HEK293 (cell line): ENCODE data around the gene INO80E.

Experiments
- GFI1B ChIP-seq: fragments of 450-650 bp; formaldehyde crosslinking; IDR thresholded peaks from 2 replicates; pipeline ENCODE4 v1.5.1; 2016; ENCODE audit warnings: missing biosample characterization, missing genetic modification characterization
- GLIS1 ChIP-seq: fragments of 450-650 bp; formaldehyde crosslinking; IDR thresholded peaks from 2 replicates; pipeline ENCODE4 v1.5.1; 2016; ENCODE audit warnings: missing biosample characterization, missing genetic modification characterization
- HIC1 ChIP-seq: fragments of 450-650 bp; formaldehyde crosslinking; IDR thresholded peaks from 2 replicates; pipeline ENCODE4 v1.5.1; 2016; ENCODE audit warnings: missing biosample characterization, missing genetic modification characterization
- KLF9 ChIP-seq: fragments of 450-650 bp; formaldehyde crosslinking; IDR thresholded peaks from 2 replicates; pipeline ENCODE4 v1.5.1; 2016; ENCODE audit warnings: missing biosample characterization, missing genetic modification characterization, low read depth
- MEIS1 ChIP-seq: sonication (generic); formaldehyde crosslinking; IDR thresholded peaks from 2 replicates; pipeline ENCODE4 v1.8.1; 2022; ENCODE audit warnings: missing genetic modification reagents, mild to moderate bottlenecking, borderline replicate concordance
- PRDM1 ChIP-seq: fragments of 450-650 bp; formaldehyde crosslinking; IDR thresholded peaks from 2 replicates; pipeline ENCODE4; 2016; ENCODE audit warnings: missing biosample characterization, missing genetic modification characterization
- SP7 ChIP-seq: fragments of 450-650 bp; formaldehyde crosslinking; IDR thresholded peaks from 2 replicates; pipeline ENCODE4 v1.5.1; 2016; ENCODE audit warnings: missing biosample characterization, missing genetic modification characterization
- ZFP3 ChIP-seq: fragments of 450-650 bp; formaldehyde crosslinking; IDR thresholded peaks from 2 replicates; pipeline ENCODE4 v1.5.1; 2016; ENCODE audit warnings: low read depth, missing biosample characterization, missing genetic modification characterization
- ZNF146 ChIP-seq: fragments of 450-650 bp; formaldehyde crosslinking; IDR thresholded peaks from 2 replicates; pipeline ENCODE4 v1.5.1; 2016; ENCODE audit warnings: missing biosample characterization, missing genetic modification characterization
- ZNF155 ChIP-seq: fragments of 450-650 bp; formaldehyde crosslinking; IDR thresholded peaks from 2 replicates; pipeline ENCODE4 v1.5.1; 2016; ENCODE audit warnings: missing biosample characterization, missing genetic modification characterization
- ZNF169 ChIP-seq: fragments of 450-650 bp; formaldehyde crosslinking; IDR thresholded peaks from 2 replicates; pipeline ENCODE4 v1.5.1; 2016; ENCODE audit warnings: missing biosample characterization, missing genetic modification characterization
- ZNF175 ChIP-seq: fragments of 450-650 bp; formaldehyde crosslinking; IDR thresholded peaks from 2 replicates; pipeline ENCODE4 v1.5.1; 2016; ENCODE audit warnings: missing biosample characterization, missing genetic modification characterization
- ZNF19 ChIP-seq: fragments of 450-650 bp; formaldehyde crosslinking; IDR thresholded peaks from 2 replicates; pipeline ENCODE4; 2016; ENCODE audit warnings: missing biosample characterization, missing genetic modification characterization, low read depth
- ZNF239 ChIP-seq: fragments of 450-650 bp; formaldehyde crosslinking; IDR thresholded peaks from 2 replicates; pipeline ENCODE4 v1.5.1; 2016; ENCODE audit warnings: missing biosample characterization, missing genetic modification characterization
- ZNF302 ChIP-seq: fragments of 450-650 bp; formaldehyde crosslinking; IDR thresholded peaks from 2 replicates; pipeline ENCODE4 v1.5.1; 2016; ENCODE audit warnings: missing biosample characterization, missing genetic modification characterization, low read depth
- ZNF366 ChIP-seq: fragments of 450-650 bp; formaldehyde crosslinking; conservative IDR thresholded peaks from 2 replicates; pipeline ENCODE4 v1.5.1; 2016; ENCODE audit warnings: missing biosample characterization, missing genetic modification characterization
- ZNF473 ChIP-seq: fragments of 450-650 bp; formaldehyde crosslinking; IDR thresholded peaks from 2 replicates; pipeline ENCODE4 v1.5.1; 2017; ENCODE audit warnings: missing biosample characterization, missing genetic modification characterization
- ZNF510 ChIP-seq: fragments of 450-650 bp; formaldehyde crosslinking; IDR thresholded peaks from 2 replicates; pipeline ENCODE4 v1.5.1; 2018; ENCODE audit warnings: mild to moderate bottlenecking, missing genetic modification characterization, missing biosample characterization; ENCODE audit not compliant: insufficient replicate concordance
- ZNF555 ChIP-seq: fragments of 450-650 bp; formaldehyde crosslinking; conservative IDR thresholded peaks from 2 replicates; pipeline ENCODE4 v1.5.1; 2017; ENCODE audit warnings: missing biosample characterization, mild to moderate bottlenecking, missing genetic modification characterization, inconsistent platforms
- ZNF571 ChIP-seq: fragments of 450-650 bp; formaldehyde crosslinking; IDR thresholded peaks from 2 replicates; pipeline ENCODE4 v1.5.0; 2017; ENCODE audit warnings: missing biosample characterization, missing genetic modification characterization
- ZNF626 ChIP-seq: fragments of 450-650 bp; sonication (Bioruptor Pico); formaldehyde crosslinking; IDR thresholded peaks from 2 replicates; pipeline ENCODE4 v1.5.1; 2018; ENCODE audit warnings: missing biosample characterization, missing genetic modification characterization, inconsistent platforms
- ZNF629 ChIP-seq: fragments of 450-650 bp; formaldehyde crosslinking; IDR thresholded peaks from 2 replicates; pipeline ENCODE4 v1.5.1; 2017; ENCODE audit warnings: missing biosample characterization, missing genetic modification characterization
- ZNF776 ChIP-seq: fragments of 450-650 bp; formaldehyde crosslinking; IDR thresholded peaks from 2 replicates; pipeline ENCODE4 v1.5.0; 2017; ENCODE audit warnings: missing biosample characterization, missing genetic modification characterization, borderline replicate concordance
- ZNF785 ChIP-seq: fragments of 450-650 bp; formaldehyde crosslinking; IDR thresholded peaks from 2 replicates; pipeline ENCODE4 v1.5.1; 2016; ENCODE audit warnings: missing biosample characterization, missing genetic modification characterization
- ZNF792 ChIP-seq: fragments of 450-650 bp; formaldehyde crosslinking; IDR thresholded peaks from 2 replicates; pipeline ENCODE4 v1.5.1; 2016; ENCODE audit warnings: missing biosample characterization, missing genetic modification characterization
- ZNF837 ChIP-seq: fragments of 450-650 bp; formaldehyde crosslinking; IDR thresholded peaks from 2 replicates; pipeline ENCODE4 v1.5.1; 2016; ENCODE audit warnings: missing biosample characterization, missing genetic modification characterization
- ZNF843 ChIP-seq: fragments of 450-650 bp; formaldehyde crosslinking; IDR thresholded peaks from 2 replicates; pipeline ENCODE4 v1.5.1; 2016; ENCODE audit warnings: missing biosample characterization, missing genetic modification characterization
- TF ChIP-seq, protein P1 (sequence below): fragments of 450-650 bp; formaldehyde crosslinking; IDR thresholded peaks from 2 replicates; pipeline ENCODE4 v1.5.1; 2016; ENCODE audit warnings: missing biosample characterization, missing genetic modification characterization
- TF ChIP-seq, protein P2 (sequence below): fragments of 450-650 bp; formaldehyde crosslinking; IDR thresholded peaks from 2 replicates; pipeline ENCODE4 v1.5.1; 2017; ENCODE audit warnings: missing biosample characterization, missing genetic modification characterization
- TF ChIP-seq, protein P3 (sequence below): fragments of 450-650 bp; formaldehyde crosslinking; IDR thresholded peaks from 2 replicates; pipeline ENCODE4 v1.5.1; 2016; ENCODE audit warnings: missing biosample characterization, missing genetic modification characterization, borderline replicate concordance
- TF ChIP-seq, protein P4 (sequence below): fragments of 450-650 bp; formaldehyde crosslinking; IDR thresholded peaks from 2 replicates; pipeline ENCODE4 v1.5.1; 2016; ENCODE audit warnings: missing biosample characterization, missing genetic modification characterization

The INO80E gene

DNA sequence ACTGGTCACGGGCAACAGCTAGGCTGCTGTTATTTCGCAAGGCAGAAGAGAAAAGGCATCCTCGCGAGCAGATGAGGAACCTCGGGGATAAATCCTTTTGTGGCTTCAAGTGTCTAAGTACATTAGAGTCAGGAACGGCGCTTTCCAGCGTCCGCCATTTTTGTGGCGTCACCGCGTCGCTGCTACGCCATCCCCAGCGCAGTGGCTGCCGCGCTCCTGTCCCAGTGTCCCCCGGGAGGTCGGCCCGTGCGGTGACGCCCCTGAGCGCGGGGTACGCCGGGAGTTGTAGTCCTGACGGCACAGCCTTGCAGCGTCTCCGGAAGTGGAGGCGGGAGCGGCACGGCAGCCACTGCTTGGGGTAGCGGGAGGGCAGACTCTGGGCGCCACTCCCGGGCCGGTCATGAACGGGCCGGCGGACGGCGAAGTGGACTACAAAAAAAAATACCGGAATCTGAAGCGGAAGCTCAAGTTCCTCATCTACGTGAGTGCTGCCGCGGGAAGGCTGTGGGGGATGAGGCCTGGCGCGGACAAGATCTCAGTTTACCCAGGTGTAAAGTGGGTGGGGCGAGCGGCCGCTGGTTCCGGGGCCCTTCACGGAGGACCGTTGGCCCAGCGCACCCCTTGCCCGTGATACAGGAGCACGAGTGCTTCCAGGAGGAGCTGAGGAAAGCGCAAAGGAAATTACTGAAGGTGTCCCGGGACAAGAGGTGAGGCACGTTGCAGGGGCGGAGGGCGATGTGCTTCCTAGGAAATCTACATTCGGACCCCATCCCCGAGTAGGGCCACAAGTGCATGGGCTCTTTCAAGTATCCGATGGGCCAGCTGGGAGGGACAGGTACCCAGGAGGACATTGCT, at the start of gene INO80E (continued):
- TF ChIP-seq ZNF302 (tag by site-specific recombination) (no peak), ZNF837 (tag by site-specific recombination) (no peak), ZNF843 (tag by site-specific recombination) (peak; percentile 27; the same call in 1 of the 2 replicates), ZNF792 (tag by site-specific recombination) (0 out of 2 replicates have a peak, but pooled peaks have one; percentile 41), MEIS1 (CRISPR knock-in tag) (no peak), HIC1 (tag by site-specific recombination) (peak; percentile 50; the same call in 1 of the 2 replicates), ZNF19 (tag by site-specific recombination) (no peak; the same call in 1 of the 2 replicates), GFI1B (tag by site-specific recombination) (no peak), ZNF785 (tag by site-specific recombination) (no peak), ZNF366 (tag by site-specific recombination) (no peak), KLF9 (peak; percentile 78), ZNF629 (peak; percentile 99), ZNF776 (tag by site-specific recombination) (no peak), ZNF239 (tag by site-specific recombination) (no peak), SP7 (tag by site-specific recombination) (no peak; the same call in none of the 2 replicates), ZNF626 (tag by site-specific recombination) (no peak), ZNF555 (tag by site-specific recombination) (no peak), PRDM1 (no peak), ZNF175 (tag by site-specific recombination) (no peak), ZNF510 (tag by site-specific recombination) (no peak), ZNF169 (tag by site-specific recombination) (no peak), GLIS1 (peak; percentile 95), ZNF146 (tag by site-specific recombination) (no peak; the same call in none of the 2 replicates), ZNF571 (tag by site-specific recombination) (no peak), ZNF473 (no peak), ZNF155 (tag by site-specific recombination) (no peak), ZFP3 (tag by site-specific recombination) (no peak)
- TF ChIP-seq, protein P1, sequence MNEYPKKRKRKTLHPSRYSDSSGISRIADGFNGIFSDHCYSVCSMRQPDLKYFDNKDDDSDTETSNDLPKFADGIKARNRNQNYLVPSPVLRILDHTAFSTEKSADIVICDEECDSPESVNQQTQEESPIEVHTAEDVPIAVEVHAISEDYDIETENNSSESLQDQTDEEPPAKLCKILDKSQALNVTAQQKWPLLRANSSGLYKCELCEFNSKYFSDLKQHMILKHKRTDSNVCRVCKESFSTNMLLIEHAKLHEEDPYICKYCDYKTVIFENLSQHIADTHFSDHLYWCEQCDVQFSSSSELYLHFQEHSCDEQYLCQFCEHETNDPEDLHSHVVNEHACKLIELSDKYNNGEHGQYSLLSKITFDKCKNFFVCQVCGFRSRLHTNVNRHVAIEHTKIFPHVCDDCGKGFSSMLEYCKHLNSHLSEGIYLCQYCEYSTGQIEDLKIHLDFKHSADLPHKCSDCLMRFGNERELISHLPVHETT (tag by site-specific recombination): peak; percentile 77; the same call in 1 of the 2 replicates
- TF ChIP-seq, protein P2, sequence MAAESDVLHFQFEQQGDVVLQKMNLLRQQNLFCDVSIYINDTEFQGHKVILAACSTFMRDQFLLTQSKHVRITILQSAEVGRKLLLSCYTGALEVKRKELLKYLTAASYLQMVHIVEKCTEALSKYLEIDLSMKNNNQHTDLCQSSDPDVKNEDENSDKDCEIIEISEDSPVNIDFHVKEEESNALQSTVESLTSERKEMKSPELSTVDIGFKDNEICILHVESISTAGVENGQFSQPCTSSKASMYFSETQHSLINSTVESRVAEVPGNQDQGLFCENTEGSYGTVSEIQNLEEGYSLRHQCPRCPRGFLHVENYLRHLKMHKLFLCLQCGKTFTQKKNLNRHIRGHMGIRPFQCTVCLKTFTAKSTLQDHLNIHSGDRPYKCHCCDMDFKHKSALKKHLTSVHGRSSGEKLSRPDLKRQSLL (tag by site-specific recombination): no peak
- TF ChIP-seq, protein P3, sequence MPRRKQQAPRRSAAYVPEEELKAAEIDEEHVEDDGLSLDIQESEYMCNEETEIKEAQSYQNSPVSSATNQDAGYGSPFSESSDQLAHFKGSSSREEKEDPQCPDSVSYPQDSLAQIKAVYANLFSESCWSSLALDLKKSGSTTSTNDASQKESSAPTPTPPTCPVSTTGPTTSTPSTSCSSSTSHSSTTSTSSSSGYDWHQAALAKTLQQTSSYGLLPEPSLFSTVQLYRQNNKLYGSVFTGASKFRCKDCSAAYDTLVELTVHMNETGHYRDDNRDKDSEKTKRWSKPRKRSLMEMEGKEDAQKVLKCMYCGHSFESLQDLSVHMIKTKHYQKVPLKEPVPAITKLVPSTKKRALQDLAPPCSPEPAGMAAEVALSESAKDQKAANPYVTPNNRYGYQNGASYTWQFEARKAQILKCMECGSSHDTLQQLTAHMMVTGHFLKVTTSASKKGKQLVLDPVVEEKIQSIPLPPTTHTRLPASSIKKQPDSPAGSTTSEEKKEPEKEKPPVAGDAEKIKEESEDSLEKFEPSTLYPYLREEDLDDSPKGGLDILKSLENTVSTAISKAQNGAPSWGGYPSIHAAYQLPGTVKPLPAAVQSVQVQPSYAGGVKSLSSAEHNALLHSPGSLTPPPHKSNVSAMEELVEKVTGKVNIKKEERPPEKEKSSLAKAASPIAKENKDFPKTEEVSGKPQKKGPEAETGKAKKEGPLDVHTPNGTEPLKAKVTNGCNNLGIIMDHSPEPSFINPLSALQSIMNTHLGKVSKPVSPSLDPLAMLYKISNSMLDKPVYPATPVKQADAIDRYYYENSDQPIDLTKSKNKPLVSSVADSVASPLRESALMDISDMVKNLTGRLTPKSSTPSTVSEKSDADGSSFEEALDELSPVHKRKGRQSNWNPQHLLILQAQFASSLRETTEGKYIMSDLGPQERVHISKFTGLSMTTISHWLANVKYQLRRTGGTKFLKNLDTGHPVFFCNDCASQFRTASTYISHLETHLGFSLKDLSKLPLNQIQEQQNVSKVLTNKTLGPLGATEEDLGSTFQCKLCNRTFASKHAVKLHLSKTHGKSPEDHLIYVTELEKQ (tag by site-specific recombination): no peak
- TF ChIP-seq, protein P4, sequence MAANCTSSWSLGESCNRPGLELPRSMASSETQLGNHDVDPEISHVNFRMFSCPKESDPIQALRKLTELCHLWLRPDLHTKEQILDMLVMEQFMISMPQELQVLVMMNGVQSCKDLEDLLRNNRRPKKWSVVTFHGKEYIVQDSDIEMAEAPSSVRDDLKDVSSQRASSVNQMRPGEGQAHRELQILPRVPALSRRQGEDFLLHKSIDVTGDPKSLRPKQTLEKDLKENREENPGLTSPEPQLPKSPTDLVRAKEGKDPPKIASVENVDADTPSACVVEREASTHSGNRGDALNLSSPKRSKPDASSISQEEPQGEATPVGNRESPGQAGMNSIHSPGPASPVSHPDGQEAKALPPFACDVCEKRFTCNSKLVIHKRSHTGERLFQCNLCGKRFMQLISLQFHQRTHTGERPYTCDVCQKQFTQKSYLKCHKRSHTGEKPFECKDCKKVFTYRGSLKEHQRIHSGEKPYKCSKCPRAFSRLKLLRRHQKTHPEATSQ: peak; percentile 51; the same call in 1 of the 2 replicates
